NOMO-1 treated with dmso at 0.1 percent for 144 hours (cell line): Measurements from ENCODE around the gene SLC38A1.
A peak's percentile ranks its signal among the peaks of the same experiment; 100 is the strongest.
"Not testable (repeated sequence)": the region's sequence is repeated elsewhere in the genome, so short reads cannot be mapped to it uniquely, and the experiment has no call there.

Source experiments
- DNase-seq: peaks from one replicate; lab custom pipeline; 2025; ENCODE audit not compliant: unreplicated experiment; lab: John Stamatoyannopoulos, UW

Gene SLC38A1

GRCh38 chr12:46209170-46209569, 59.7 kb downstream of the SLC38A1 start:
- DNase-seq = no peak

- no peak for DNase-seq
These were observed 60.5 kb downstream of the SLC38A1 start for GRCh38 chr12:46208370-46208769.

- no peak for DNase-seq
These were observed 61.2 kb downstream of the SLC38A1 start for GRCh38 chr12:46207644-46208043.

GRCh38 chr12:46206471-46206870, 62.4 kb downstream of the SLC38A1 start:
- no peak for DNase-seq

GRCh38 chr12:46205294-46205693, 63.5 kb downstream of the SLC38A1 start:
- no peak for DNase-seq

- DNase-seq = no peak
These were observed 67.5 kb downstream of the SLC38A1 start for GRCh38 chr12:46201284-46201789.

- no peak for DNase-seq
These were observed 68.3 kb downstream of the SLC38A1 start for GRCh38 chr12:46200551-46200950.

- no peak for DNase-seq
These were observed 69.9 kb downstream of the SLC38A1 start for GRCh38 chr12:46198913-46199312.

GRCh38 chr12:46197883-46198282, 71.0 kb downstream of the SLC38A1 start:
- DNase-seq = no peak

- DNase-seq = not testable (repeated sequence)
These were observed 78.3 kb downstream of the SLC38A1 start for GRCh38 chr12:46190533-46190932.

GRCh38 chr12:46188170-46188569, 80.7 kb downstream of the SLC38A1 start:
- no peak for DNase-seq

- DNase-seq = no peak
These were observed 81.8 kb downstream of the SLC38A1 start for GRCh38 chr12:46187023-46187422.

GRCh38 chr12:46186088-46186487, 82.8 kb downstream of the SLC38A1 start:
- DNase-seq = no peak

GRCh38 chr12:46185686-46186085, 83.2 kb downstream of the SLC38A1 start:
- no peak for DNase-seq

- no peak for DNase-seq
These were observed 83.8 kb downstream of the SLC38A1 start for GRCh38 chr12:46184798-46185595.

GRCh38 chr12:46183112-46183511, 85.7 kb downstream of the SLC38A1 start:
- no peak for DNase-seq

- DNase-seq = no peak
These were observed 87.4 kb downstream of the SLC38A1 start for GRCh38 chr12:46181465-46181864.

- DNase-seq = no peak
These were observed 89.0 kb downstream of the SLC38A1 start for GRCh38 chr12:46179693-46180452.

GRCh38 chr12:46177837-46178608, 90.8 kb downstream of the SLC38A1 start:
- no peak for DNase-seq

GRCh38 chr12:46177025-46177424, 91.8 kb downstream of the SLC38A1 start:
- peak; percentile 55 for DNase-seq

- DNase-seq = no peak
These were observed 93.9 kb downstream of the SLC38A1 start for GRCh38 chr12:46174919-46175318.
